ENCODE results near the gene CYP2C19.

The CYP2C19 gene

DNA sequence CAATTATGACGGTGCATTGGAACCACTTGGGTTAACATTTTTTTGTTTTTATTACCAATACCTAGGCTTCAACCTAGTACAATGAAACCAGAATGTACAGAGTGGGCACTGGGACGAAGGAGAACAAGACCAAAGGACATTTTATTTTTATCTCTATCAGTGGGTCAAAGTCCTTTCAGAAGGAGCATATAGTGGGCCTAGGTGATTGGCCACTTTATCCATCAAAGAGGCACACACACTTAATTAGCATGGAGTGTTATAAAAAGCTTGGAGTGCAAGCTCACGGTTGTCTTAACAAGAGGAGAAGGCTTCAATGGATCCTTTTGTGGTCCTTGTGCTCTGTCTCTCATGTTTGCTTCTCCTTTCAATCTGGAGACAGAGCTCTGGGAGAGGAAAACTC, at the start of gene CYP2C19:
Gene CYP2C19 (plus strand): TSS at position 289 of the 400 bp plus-strand sequence. CDS start 25 bp downstream, at position 314.
- no peaks in the 10 kb centered on the region for H3K9me3 ChIP-seq (ENCODE audit: control insufficient read depth, insufficient read depth, low read depth, low read length)
- ChIA-PET POLR2A (no interaction called here), CTCF (interaction anchor here (0.7 kb wide), 1 partner anchor 1171 kb away, joined by 3 read pairs; no protein-coding TSS in a partner anchor)
- H3K27ac ChIP-seq (ENCODE audit: extremely low read depth, low read depth, low read length), result no peak within 1 kb of the TSS
- H3K36me3 ChIP-seq (ENCODE audit: control insufficient read depth in 2 of 2, insufficient read depth in 1 of 2, low read length in 2 of 2), result no peaks in the 10 kb centered on the region
- no peak within 1 kb of the TSS for H3K4me3 ChIP-seq (ENCODE audit: low read depth, low read length)
- no peaks in the 10 kb centered on the region for H3K4me1 ChIP-seq (ENCODE audit: control insufficient read depth, insufficient read depth, low read length)
- no peak for TF ChIP-seq ZNF239 (tag by site-specific recombination; IDR thresholded peaks at IDR 0.05)
- no peak for TF ChIP-seq ZSCAN30 (tag by site-specific recombination; IDR thresholded peaks at IDR 0.05)
- no peak for TF ChIP-seq ZNF157 (tag by site-specific recombination; IDR thresholded peaks at IDR 0.05)
- TF ChIP-seq ZNF658 (tag by site-specific recombination; IDR thresholded peaks at IDR 0.05), result no peak
- no peak for TF ChIP-seq SP7 (tag by site-specific recombination; IDR thresholded peaks at IDR 0.05)
- no peak for TF ChIP-seq ZBTB17 (tag by site-specific recombination; IDR thresholded peaks at IDR 0.05)
- TF ChIP-seq SCRT1 (tag by site-specific recombination; IDR thresholded peaks at IDR 0.05; ENCODE audit: borderline replicate concordance), result no peak
- TF ChIP-seq, protein P1, sequence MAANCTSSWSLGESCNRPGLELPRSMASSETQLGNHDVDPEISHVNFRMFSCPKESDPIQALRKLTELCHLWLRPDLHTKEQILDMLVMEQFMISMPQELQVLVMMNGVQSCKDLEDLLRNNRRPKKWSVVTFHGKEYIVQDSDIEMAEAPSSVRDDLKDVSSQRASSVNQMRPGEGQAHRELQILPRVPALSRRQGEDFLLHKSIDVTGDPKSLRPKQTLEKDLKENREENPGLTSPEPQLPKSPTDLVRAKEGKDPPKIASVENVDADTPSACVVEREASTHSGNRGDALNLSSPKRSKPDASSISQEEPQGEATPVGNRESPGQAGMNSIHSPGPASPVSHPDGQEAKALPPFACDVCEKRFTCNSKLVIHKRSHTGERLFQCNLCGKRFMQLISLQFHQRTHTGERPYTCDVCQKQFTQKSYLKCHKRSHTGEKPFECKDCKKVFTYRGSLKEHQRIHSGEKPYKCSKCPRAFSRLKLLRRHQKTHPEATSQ (tag by site-specific recombination; IDR thresholded peaks at IDR 0.05), result no peak
- TF ChIP-seq ZNF148 (tag by site-specific recombination; IDR thresholded peaks at IDR 0.05; ENCODE audit: borderline replicate concordance), result no peak
- no peak for TF ChIP-seq INSM2 (tag by site-specific recombination; IDR thresholded peaks at IDR 0.05)
- no peak for TF ChIP-seq ZNF248 (tag by site-specific recombination; IDR thresholded peaks at IDR 0.05)
- no peak for TF ChIP-seq ZNF830 (tag by site-specific recombination; IDR thresholded peaks at IDR 0.05; ENCODE audit: low read depth)
- no peak for TF ChIP-seq KLF9 (tag by site-specific recombination; IDR thresholded peaks at IDR 0.05; ENCODE audit: low read depth)
- no peak for TF ChIP-seq ZNF280C (tag by site-specific recombination; IDR thresholded peaks at IDR 0.05)
- TF ChIP-seq ZNF629 (tag by site-specific recombination; IDR thresholded peaks at IDR 0.05), result no peak
- TF ChIP-seq YY2 (tag by site-specific recombination; IDR thresholded peaks at IDR 0.05), result no peak

GRCh38 chr10:94725871-94726270, 36.6 kb upstream of the CYP2C19 start:
- H3K27ac ChIP-seq (ENCODE audit: extremely low read depth, low read depth, low read length), result no peak overlapping the region
- no peak overlapping the region for H3K4me3 ChIP-seq (ENCODE audit: low read depth, low read length)
- ChIA-PET CTCF (no interaction called here), POLR2A (no interaction called here)
- TF ChIP-seq ZNF580 (tag by site-specific recombination; IDR thresholded peaks at IDR 0.05) (no peak), ELK4 (IDR thresholded peaks at IDR 0.05; ENCODE audit: borderline replicate concordance, low read depth, low read length) (no peak)
- H3K9me3 ChIP-seq (ENCODE audit: control insufficient read depth, insufficient read depth, low read depth, low read length), result no peaks in the 10 kb centered on the region
- no peaks in the 10 kb centered on the region for H3K4me1 ChIP-seq (ENCODE audit: control insufficient read depth, insufficient read depth, low read length)
- no peaks in the 10 kb centered on the region for H3K36me3 ChIP-seq (ENCODE audit: control insufficient read depth in 2 of 2, insufficient read depth in 1 of 2, low read length in 2 of 2)
